IMR-90 (cell line): ENCODE data around the gene FKBP14. TPM values are rescaled to one million over a fixed set of nuclear protein-coding genes. Genes with fewer than 3 reads are reported as not detected.

Source experiments
- ATAC-seq: fragments of 200-7000 bp; cut with Tn5 transposase; 2 replicates; pipeline ENCODE4 v1.9.1; 2020; ENCODE audit warnings: low read depth, mild to moderate bottlenecking, moderate library complexity
- BruUV-seq: library from RNA; stranded (reverse); fragments of 400-500 nt; replicated peaks from 2 replicates; lab custom pipeline; 2021; lab: Mats Ljungman, UMichigan
- CTCF ChIA-PET: fragments of 300-600 bp; formaldehyde crosslinking; extraction: SDS; loops from one replicate; lab custom pipeline; 2021; ENCODE audit warnings: antibody characterized with exemption; lab: Yijun Ruan, JAX
- POLR2A ChIA-PET: fragments of 300-600 bp; sonication (Branson Sonifier 250); formaldehyde crosslinking; loops from one replicate; lab custom pipeline; 2022; ENCODE audit warnings: antibody characterized with exemption; ENCODE audit not compliant: unreplicated experiment; lab: Charles Lee
- DNase-seq: peaks from one replicate; pipeline ENCODE4 v3.0.0; 2013
- H2AFZ ChIP-seq: replicated peaks from 2 replicates; pipeline ENCODE3; 2013; ENCODE audit warnings: low read length, mild to moderate bottlenecking; ENCODE audit not compliant: poor library complexity
- H2AK5ac ChIP-seq: 2 replicates; pipeline ENCODE4 v1.6.1; 2013; ENCODE audit warnings: low read depth, low read length, inconsistent platforms
- H2AK9ac ChIP-seq: replicated peaks from 2 replicates; pipeline ENCODE3; 2013; ENCODE audit warnings: mild to moderate bottlenecking, low read depth, low read length, moderate library complexity; ENCODE audit not compliant: poor library complexity
- H2BK120ac ChIP-seq: 2 replicates; pipeline ENCODE4 v1.6.1; 2013; ENCODE audit warnings: low read depth, low read length, inconsistent platforms
- H2BK15ac ChIP-seq: 3 replicates; pipeline ENCODE4 v1.6.1; 2013; ENCODE audit warnings: low read depth, low read length, inconsistent platforms
- H2BK20ac ChIP-seq: 2 replicates; pipeline ENCODE4 v1.6.1; 2013; ENCODE audit warnings: low read depth, mild to moderate bottlenecking, inconsistent platforms, low read length, moderate library complexity
- H2BK5ac ChIP-seq: 2 replicates; pipeline ENCODE4 v1.6.1; 2013; ENCODE audit warnings: mild to moderate bottlenecking, low read depth, low read length, inconsistent platforms; ENCODE audit not compliant: poor library complexity, severe bottlenecking
- H3K14ac ChIP-seq: replicated peaks from 2 replicates; pipeline ENCODE4 v1.6.1; 2013; ENCODE audit warnings: low read depth, low read length, inconsistent platforms
- H3K18ac ChIP-seq: 2 replicates; pipeline ENCODE4 v1.6.1; 2013; ENCODE audit warnings: low read depth, low read length, control low read depth
- H3K23ac ChIP-seq: 2 replicates; pipeline ENCODE4 v1.6.1; 2013; ENCODE audit warnings: low read depth, low read length, inconsistent platforms
- H3K27ac ChIP-seq: 2 replicates; pipeline ENCODE4 v1.5.1; 2013; ENCODE audit warnings: mild to moderate bottlenecking, control low read depth, low read length; ENCODE audit not compliant: insufficient read depth
- H3K27me3 ChIP-seq: 2 replicates; pipeline ENCODE4 v1.6.1; 2013; ENCODE audit warnings: low read length; ENCODE audit not compliant: control insufficient read depth, insufficient read depth
- H3K36me3 ChIP-seq: 2 replicates; pipeline ENCODE4 v1.6.1; 2013; ENCODE audit warnings: low read length, mixed read lengths; ENCODE audit not compliant: control insufficient read depth, insufficient read depth
- H3K4ac ChIP-seq: 2 replicates; pipeline ENCODE4 v1.6.1; 2013; ENCODE audit warnings: low read depth, low read length, inconsistent platforms
- H3K4me1 ChIP-seq: 2 replicates; pipeline ENCODE4 v1.6.1; 2013; ENCODE audit warnings: low read length, mixed read lengths; ENCODE audit not compliant: control insufficient read depth, insufficient read depth
- H3K4me2 ChIP-seq: 2 replicates; pipeline ENCODE4 v1.6.1; 2013; ENCODE audit warnings: low read depth, mild to moderate bottlenecking, control low read depth, low read length, moderate library complexity
- H3K4me3 ChIP-seq: 2 replicates; pipeline ENCODE4 v1.5.1; 2013; ENCODE audit warnings: low read depth, mild to moderate bottlenecking, control low read depth, low read length, moderate library complexity; ENCODE audit not compliant: insufficient read depth
- H3K56ac ChIP-seq: 2 replicates; pipeline ENCODE4 v1.6.1; 2013; ENCODE audit warnings: low read length, inconsistent platforms; ENCODE audit not compliant: insufficient read depth; ENCODE audit errors: extremely low read depth
- H3K79me1 ChIP-seq, 2 experiments: 2 replicates each; pipeline ENCODE4 v1.6.1; 2013; ENCODE audit warnings: low read length in 2 of 2, inconsistent platforms in 1 of 2, low read depth in 1 of 2
- H3K9ac ChIP-seq: 2 replicates; pipeline ENCODE4 v1.6.1; 2013; ENCODE audit warnings: low read depth, low read length, control low read depth
- H3K9me1 ChIP-seq: 2 replicates; pipeline ENCODE4 v1.6.1; 2013; ENCODE audit warnings: low read length, inconsistent platforms; ENCODE audit not compliant: insufficient read depth
- H3K9me3 ChIP-seq: 2 replicates; pipeline ENCODE4 v1.6.1; 2013; ENCODE audit warnings: low read length; ENCODE audit not compliant: control insufficient read depth, insufficient read depth
- H4K20me1 ChIP-seq: 2 replicates; pipeline ENCODE4 v1.6.1; 2013; ENCODE audit warnings: low read length, inconsistent platforms; ENCODE audit not compliant: insufficient read depth
- H4K5ac ChIP-seq: 2 replicates; pipeline ENCODE4 v1.6.1; 2013; ENCODE audit warnings: mild to moderate bottlenecking, low read depth, low read length, control low read depth
- H4K8ac ChIP-seq, 2 experiments: 2 replicates each; pipeline ENCODE4 v1.6.1; 2013; ENCODE audit warnings: low read depth in 2 of 2, low read length in 2 of 2, control low read depth in 1 of 2, inconsistent platforms in 1 of 2
- H4K91ac ChIP-seq: 2 replicates; pipeline ENCODE4 v1.6.1; 2013; ENCODE audit warnings: low read depth, low read length, inconsistent platforms; ENCODE audit not compliant: insufficient read depth
- CHD1 ChIP-seq: IDR thresholded peaks from 2 replicates; pipeline ENCODE4 v1.6.1; 2012; ENCODE audit warnings: low read depth, low read length, improper control_type of control experiment
- FOS ChIP-seq: fragments of 150-350 bp; IDR thresholded peaks from 2 replicates; pipeline ENCODE4 v1.6.1; 2016; ENCODE audit warnings: low read depth, low read length
- POLR2A ChIP-seq: IDR thresholded peaks from 2 replicates; pipeline ENCODE4 v1.6.1; 2012; ENCODE audit warnings: mild to moderate bottlenecking, low read depth, low read length
- WGBS, 2 experiments: methylation state at CpG; one replicate each; pipeline versions ENCODE4 v1.1.5 to v1.1.7; 2013; ENCODE audit warnings: missing lambda C conversion rate in 2 of 2; ENCODE audit not compliant: insufficient read length in 1 of 2; ENCODE audit errors: extremely low coverage in 2 of 2; 5-methylcytosine and 5-hydroxymethylcytosine counted together
- dilution Hi-C: fragments of 300-500 bp; cut with HindIII; formaldehyde crosslinking; loops from one replicate; pipeline ENCODE4 v1.14.3; 2018; ENCODE audit warnings: low sequenced_read_pairs; ENCODE audit not compliant: unreplicated experiment
- in situ Hi-C: fragments of 300-500 bp; cut with MboI; formaldehyde crosslinking; loops from 3 replicates; pipeline ENCODE4 v1.14.3; 2019; ENCODE audit warnings: low sequenced_read_pairs, inconsistent platforms, mixed read lengths
- intact Hi-C: fragments of 100-400 bp; cut with micrococcal nuclease; formaldehyde crosslinking; loops from 2 replicates; pipeline ENCODE4 v1.10.0; 2022
- polyA plus RNA-seq, 3 experiments: library from polyadenylated mRNA; depleted of rRNA; stranded (reverse); fragments of >200 nt; gene quantifications; 2 replicates each; pipeline ENCODE4 v1.2.3, GENCODE V29; 2012; ENCODE audit warnings: low replicate concordance in 1 of 3
- total RNA-seq: library from RNA; depleted of rRNA; stranded (reverse); fragments of >200 nt; gene quantifications from 2 replicates; pipeline ENCODE4 v1.2.3, GENCODE V29; 2012

The FKBP14 gene
- total and polyA plus RNA-seq, 2 of the 4 experiments (the other 2 are of a cell fraction): 26.3 to 27.1 TPM

- no TSS peak for BruUV-seq
- H3K14ac ChIP-seq: no peak overlapping the region
- no peak overlapping the region for H2BK15ac ChIP-seq
- no peak overlapping the region for H2BK120ac ChIP-seq
- ATAC-seq (no peak), DNase-seq (no peak)
- no peak overlapping the region for H2AK9ac ChIP-seq
- intact Hi-C loops (no loop called here), dilution Hi-C loops (no loop called here), in situ Hi-C loops (no loop called here)
- no peak overlapping the region for H3K23ac ChIP-seq
- peaks cover 2% of the 10 kb centered on the region; the same call in 1 of the 2 replicates for H3K4me1 ChIP-seq
- TF ChIP-seq POLR2A (no peak), FOS (no peak), CHD1 (no peak)
- no peak overlapping the region for H2AK5ac ChIP-seq
- H3K27ac ChIP-seq: no peak overlapping the region
- no peak overlapping the region for H2BK20ac ChIP-seq
- H4K8ac ChIP-seq: no peak overlapping the region
- no peaks in the 10 kb centered on the region for H3K79me1 ChIP-seq
- no peak overlapping the region for H3K56ac ChIP-seq
- H3K9ac ChIP-seq: no peak overlapping the region
- no peak overlapping the region for H2BK5ac ChIP-seq
- H4K20me1 ChIP-seq: no peaks in the 10 kb centered on the region
- H2AFZ ChIP-seq: no peak overlapping the region
- no CpG with 5 or more reads among the region's 6 CpGs for WGBS, 2 experiments
- no peaks in the 10 kb centered on the region for H3K36me3 ChIP-seq
- no peak overlapping the region for H4K91ac ChIP-seq
- H3K27me3 ChIP-seq: no peaks in the 10 kb centered on the region
- H3K18ac ChIP-seq: no peak overlapping the region
- H4K5ac ChIP-seq: no peak overlapping the region
- no peak overlapping the region for H3K4ac ChIP-seq
- no peaks in the 10 kb centered on the region for H3K9me1 ChIP-seq
- ChIA-PET POLR2A (no interaction called here), CTCF (no interaction called here)
- no peak overlapping the region for H3K4me2 ChIP-seq
- H3K4me3 ChIP-seq: no peak overlapping the region
- H3K9me3 ChIP-seq: no peaks in the 10 kb centered on the region
These were observed 23.4 kb downstream of the FKBP14 start for GRCh38 chr7:30003098-30003497.
